HG03025 (cell line): ENCODE measurements around the gene PXYLP1.

Source experiments
- ATAC-seq: cut with Tn5 transposase; IDR thresholded peaks from one replicate; pipeline ENCODE4 v1.9.1; 2021; ENCODE audit warnings: mild to moderate bottlenecking, moderate library complexity; ENCODE audit not compliant: unreplicated experiment, low FRiP score

PXYLP1 gene

DNA sequence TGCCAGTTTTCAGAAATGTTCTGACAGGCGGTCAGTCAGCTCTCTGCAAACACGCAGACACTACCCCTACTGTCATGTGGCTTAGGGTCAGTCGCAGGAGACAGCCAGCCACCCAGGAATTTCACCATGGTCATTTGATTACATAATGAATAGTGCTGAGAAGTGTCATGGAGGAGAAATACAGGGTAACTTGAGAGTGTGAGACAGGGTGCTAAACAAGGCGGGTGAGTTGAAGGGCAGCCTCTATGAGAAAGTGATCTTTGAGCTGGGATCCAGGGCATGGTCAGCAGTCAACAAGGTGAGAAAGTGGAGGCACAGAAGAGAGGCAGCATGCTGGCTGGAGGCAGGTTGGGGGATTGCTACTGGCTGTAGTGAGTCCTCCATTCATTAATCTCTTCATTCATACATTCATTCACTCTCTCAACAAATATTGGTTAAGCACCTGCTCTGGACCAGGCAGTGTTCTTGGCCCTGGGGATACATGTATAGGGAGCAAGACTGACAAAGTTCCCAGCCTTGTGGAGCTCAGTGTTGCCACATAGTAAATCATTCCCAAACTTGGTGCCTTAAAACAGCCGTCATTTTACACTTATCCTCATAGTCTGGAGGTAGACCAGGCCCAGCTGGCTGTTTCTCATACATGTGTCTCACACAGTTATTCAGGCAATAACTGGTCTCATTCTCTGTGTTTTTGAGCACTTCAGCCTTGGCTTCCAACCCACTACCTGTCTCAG, 14.8 kb downstream of the PXYLP1 start:
- ATAC-seq = no peak

DNA sequence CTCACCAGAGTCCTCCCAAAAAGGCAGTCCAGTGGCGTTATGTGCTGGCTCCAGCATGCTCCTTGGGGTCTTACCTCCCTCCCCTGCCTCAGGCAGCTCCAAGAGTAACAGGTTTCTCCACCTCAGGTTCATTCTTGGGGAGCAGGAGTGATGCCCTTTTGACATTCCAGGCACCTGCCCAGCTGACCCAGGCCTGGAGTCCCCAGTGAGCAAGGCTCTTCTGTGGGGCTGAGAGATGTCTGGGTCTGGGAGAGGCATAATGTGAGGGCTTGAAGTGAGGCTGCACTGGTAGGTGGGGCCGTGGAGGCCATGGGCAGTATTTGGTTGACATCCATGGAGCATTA, 15.3 kb downstream of the PXYLP1 start:
- ATAC-seq = no peak

GRCh38 chr3:141248064-141248463, 16.4 kb downstream of the PXYLP1 start:
- ATAC-seq = no peak

DNA sequence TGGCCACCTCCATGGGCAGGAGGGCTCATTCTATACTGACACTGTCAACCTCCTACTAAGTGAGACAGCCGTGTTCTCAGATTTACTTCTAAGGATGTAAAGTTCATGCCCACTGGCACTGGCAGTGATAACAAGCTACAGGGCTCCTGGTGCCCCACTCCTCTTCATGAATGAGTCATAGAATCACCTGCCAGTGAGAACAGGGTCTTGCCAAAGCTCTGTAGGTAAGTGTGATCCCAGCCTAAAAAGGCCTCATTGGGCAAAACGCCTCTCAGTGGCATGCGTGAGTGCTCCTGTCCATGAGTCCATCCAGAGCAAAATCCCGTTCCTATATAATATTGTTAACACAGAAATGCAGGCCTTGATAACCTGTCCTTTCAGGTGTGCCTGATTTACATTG, 17.4 kb downstream of the PXYLP1 start:
- no peak for ATAC-seq

DNA sequence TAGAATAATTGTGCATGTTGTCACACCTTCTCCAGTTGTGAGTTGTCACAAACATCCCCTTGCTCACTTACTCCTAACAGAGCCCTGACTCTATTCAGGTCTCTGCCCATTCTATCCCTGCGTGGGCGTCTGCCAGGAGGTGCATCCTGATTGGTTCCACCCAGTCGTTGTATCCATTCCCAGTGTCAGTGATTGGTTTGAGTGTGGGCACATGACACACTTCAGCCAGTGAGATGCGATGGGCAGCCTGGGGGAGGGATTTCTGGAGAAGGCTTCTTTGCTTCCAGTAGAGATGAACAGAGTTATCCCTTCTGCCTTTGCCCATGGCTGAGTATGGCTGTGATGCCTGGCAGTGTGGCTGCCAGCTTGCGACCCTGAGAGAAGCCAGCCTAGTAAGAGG, 18.7 kb downstream of the PXYLP1 start:
- no peak for ATAC-seq

- no peak for ATAC-seq
These were observed 19.2 kb downstream of the PXYLP1 start for GRCh38 chr3:141250828-141251227.

DNA sequence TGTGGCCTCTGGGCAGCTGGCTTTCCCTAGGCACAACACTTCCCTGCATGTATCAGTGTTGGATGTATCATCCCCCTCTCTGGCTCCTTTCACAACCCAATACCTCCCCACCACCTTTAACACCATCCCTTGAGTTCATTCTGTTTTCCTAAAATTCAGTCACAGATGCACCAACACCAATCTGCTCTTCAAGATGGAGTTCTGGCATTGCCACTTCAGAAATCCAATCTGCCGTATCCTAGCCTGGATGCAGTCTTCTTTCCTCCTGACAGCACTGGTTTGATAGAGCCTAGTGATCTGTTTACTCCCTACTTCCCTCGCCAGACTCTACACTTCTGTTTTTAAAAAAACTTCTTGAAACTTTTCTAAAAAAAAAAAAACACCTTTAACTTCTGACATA, 21.7 kb downstream of the PXYLP1 start:
- ATAC-seq = no peak

DNA sequence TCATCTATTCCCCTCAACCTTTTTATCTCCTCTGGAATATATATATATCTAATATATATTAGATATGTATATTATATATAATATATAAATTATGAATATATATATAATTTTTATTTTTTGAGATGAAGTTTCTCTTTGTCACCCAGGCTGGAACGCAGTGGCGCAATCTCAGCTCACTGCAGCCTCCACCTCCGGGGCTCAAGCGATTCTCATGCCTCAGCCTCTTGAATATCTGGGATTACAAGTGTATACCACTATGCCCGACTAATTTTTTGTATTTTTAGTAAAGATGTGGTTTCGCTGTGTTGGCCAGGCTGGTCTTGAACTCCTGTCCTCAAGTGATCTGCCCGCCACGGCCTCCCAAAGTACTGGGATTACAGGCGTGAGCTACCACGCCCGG, 22.2 kb downstream of the PXYLP1 start:
- no peak for ATAC-seq

DNA sequence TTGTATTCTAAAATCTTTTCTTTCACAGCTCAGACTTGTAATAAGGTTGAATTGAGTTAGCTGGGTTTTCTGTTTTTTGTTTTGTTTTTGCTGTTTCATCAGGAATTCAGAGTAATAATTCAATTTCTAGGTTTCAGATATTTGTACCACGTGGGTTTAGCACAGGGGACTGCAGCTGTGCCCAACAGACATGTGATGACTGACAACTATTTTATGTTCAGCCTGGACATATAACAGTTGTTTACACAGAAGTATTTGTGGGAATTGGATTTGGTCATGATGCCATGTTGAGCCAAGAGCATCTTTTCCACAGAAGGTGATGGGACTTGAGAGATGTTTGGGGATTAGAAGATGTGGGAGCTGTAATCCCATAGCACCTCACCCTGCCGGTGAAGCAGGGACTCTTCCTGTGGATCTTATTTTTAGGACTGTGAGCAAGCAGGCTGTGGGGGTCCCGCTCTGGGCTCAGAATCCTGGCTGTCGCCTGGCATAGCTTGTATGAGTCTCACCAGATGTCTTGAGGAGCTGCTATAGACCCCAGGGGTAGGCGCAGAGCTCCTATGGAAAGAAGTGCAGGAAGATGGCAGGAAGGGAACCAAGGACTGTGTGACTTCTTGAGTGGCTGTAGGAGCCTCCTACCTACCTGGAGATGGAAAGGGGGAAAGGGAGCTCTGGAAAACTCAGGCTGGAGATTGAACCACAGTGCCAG, 23.7 kb downstream of the PXYLP1 start:
- no peak for ATAC-seq

GRCh38 chr3:141255846-141256261, 24.2 kb downstream of the PXYLP1 start:
- ATAC-seq = no peak

DNA sequence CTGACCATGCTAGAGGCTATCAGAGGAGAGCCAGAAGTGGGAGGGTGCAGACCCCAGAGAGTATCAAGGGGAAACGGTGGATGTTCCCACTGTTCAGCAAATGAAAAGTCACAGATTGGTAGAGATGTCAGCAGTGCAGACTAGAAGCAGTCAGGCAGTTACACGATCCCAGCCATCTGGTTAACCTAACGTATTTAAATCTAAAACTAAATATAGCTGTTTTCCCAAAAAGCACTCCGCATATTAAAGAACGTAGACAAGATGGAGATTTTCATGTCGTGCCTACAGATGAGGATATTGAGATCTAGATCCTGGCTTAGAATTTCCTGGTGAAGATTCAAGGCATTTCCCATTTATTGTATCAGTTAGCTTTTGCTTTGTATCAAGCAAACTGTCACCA, 25.2 kb downstream of the PXYLP1 start:
- no peak for ATAC-seq

GRCh38 chr3:141257961-141258360, 26.3 kb downstream of the PXYLP1 start:
- no peak for ATAC-seq

DNA sequence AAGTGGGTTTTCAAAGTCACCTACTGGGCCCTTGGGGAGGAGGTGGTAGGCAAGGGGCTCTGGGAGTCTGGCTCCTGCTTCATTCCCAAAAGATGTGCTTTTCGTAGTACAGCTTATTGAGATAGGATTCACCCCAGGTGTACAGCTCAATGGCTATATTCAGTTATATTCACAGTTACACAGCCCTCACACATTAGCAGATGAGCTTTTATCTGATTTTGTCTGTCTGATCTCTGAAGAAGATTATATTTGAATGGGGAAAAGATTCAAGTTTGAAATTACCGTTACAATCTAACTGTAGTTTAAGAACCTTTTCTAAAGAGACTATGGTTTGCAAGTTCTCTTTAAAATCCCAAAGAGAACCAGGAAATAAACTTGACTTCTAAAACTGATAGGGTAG, 27.3 kb downstream of the PXYLP1 start:
- no peak for ATAC-seq

DNA sequence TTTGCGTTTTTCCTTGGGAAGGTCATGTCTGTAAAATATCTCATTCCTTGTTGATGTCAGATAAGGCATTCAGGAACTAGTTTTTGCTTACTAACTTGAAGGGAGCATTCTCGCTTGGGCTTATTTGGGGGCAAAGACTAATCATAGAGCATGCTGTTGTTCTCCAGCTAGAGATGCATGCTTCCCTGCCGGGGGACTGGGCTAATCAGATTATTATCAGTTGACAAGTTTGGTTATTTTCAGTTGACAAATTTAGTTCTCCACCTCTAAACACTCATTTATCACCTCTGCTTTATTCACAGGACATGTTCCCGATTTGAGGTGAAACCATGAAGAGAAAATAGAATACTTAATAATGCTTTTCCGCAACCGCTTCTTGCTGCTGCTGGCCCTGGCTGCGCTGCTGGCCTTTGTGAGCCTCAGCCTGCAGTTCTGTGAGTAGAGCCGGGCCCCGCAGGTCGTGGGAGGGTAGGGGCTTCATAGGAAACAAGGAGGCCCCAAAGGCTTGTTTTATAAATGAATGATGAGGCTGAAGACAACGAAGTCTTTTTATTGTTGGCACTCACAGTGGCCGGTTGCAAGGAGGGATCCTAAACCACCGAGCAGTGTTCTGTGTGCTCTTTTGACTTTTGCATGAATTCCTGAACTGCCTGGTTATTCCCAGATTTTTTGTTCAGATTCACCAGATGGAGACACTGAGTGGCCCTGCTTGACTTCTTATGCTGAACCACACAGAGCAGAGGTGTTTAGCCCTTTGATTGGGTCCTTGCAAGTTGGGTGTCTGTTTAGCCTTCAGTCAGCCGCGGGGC, 28.4 kb downstream of the PXYLP1 start:
- no peak for ATAC-seq

- ATAC-seq = no peak
These were observed 29.0 kb downstream of the PXYLP1 start for GRCh38 chr3:141260630-141260927.

- no peak for ATAC-seq
These were observed 30.1 kb downstream of the PXYLP1 start for GRCh38 chr3:141261472-141262307.

DNA sequence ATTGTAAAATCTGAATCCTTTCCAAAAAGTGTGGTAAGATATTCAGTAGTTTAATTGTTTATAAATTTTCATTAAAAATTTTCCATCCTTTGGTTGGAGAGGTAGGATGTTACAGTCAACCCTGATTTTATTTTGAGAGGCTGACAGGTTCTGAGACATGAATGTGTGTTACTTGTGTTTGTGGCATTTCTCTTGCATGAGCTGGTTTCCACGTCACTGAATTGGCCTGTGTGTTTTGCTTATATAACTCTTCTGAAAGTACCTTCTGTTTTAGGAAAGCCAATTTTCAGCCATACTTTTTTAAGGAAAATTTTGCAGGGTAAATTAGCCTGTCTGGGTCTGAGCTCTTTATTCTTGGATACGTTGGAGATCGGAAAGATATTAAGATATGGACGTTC, 30.7 kb downstream of the PXYLP1 start:
- no peak for ATAC-seq

- no peak for ATAC-seq
These were observed 34.6 kb downstream of the PXYLP1 start for GRCh38 chr3:141266186-141266585.

DNA sequence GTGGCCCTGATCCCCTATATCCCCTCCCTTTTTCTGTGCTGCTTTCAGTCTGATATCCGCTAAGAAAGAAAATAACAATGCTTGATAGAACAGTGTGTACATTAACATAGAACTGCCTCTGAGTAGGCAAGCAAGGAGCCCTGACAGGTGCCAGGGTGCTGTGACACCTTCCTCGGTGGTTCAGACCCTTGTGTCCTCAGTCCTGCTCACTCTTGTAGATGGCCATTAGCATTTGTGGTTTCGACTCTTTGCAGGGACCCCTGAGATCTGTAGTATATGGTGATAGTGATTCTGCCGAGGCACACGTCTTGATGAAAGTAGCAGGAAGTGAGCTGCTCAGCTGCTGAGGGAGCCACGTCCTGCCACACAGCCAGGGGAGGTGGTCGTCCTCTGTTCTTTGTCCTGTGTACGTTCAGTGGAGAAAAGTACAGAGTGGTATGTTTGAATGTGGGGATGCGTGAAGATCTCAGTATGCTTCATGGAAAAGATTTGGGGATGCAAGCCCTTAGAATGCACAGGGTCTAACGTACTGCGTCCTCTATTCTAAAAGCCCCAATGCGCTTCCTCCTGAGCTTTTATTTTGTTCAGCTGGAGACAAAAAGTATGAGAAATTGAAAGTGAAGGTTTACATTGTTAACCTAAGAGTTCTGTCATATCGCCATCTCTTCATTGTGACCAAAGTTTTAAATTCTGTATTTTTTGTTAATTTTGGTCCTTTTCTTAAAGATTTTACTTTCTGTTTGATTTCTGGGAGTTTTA, 35.4 kb downstream of the PXYLP1 start:
- ATAC-seq = no peak

DNA sequence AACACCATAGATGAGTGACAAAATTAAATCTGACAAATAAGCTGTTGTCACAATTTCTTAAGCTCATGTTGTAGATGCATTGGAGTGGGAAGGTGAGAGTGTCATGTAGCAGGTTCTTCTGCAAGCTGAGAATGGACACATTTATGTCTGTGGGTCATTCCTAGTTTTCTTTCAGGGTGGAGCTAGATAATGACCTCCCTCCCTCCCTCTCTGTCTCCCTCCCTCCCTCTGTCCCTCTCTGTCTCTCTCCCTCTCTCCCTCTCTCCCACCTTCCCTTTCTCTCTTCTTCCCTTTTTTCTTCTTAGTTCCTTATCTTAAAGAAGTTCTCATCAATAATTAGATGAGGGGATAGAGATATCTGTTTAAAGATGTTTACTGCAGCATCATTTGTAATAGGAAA, 36.0 kb downstream of the PXYLP1 start:
- ATAC-seq = no peak
